ENCODE results near the gene GALC.

DNA sequence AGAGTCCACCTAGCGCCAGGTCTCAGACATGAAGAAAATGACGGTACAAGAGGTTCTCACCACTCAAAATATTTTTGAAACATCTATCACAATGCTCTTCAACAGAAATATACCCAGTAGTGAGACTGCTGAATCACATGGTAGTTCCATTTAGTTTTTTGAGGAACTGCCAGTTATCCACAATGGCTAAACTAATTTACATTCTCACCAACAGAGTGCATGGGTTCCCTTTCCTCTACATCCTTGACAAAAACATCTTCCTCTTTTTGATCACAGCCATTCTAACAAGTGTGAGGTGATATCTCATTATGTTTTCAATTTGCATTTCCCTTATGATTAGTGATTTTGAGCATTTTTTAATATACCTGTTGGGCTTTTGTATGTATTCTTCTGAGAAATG is 6.3 kb upstream of the GALC start:
- TF ChIP-seq POLR2A (IDR thresholded peaks at IDR 0.05; ENCODE audit: low read depth, low read length) = no peak
- no peak for TF ChIP-seq POLR2AphosphoS5 (IDR thresholded peaks at IDR 0.05; ENCODE audit: low read depth, low read length)
- no peak for TF ChIP-seq TAF1 (IDR thresholded peaks at IDR 0.05; ENCODE audit: low read depth, low read length)
- no peak for TF ChIP-seq SPI1 (IDR thresholded peaks at IDR 0.05; ENCODE audit: low read depth, low read length)
- no peak for TF ChIP-seq PAX5 (IDR thresholded peaks at IDR 0.05; ENCODE audit: insufficient read depth, low read length, severe bottlenecking)
